Stimulated activated CD4-positive, alpha-beta T cell treated with anti-CD3 and anti-CD28 coated beads, Interleukin-2, amount 100 ng/mL, for 4 hours (primary cell): ENCODE results near the gene FAM13C.

Experiments used
- DNase-seq: peaks from one replicate; pipeline ENCODE4 v3.0.0-alpha.2; 2020; ENCODE audit warnings: low read depth

The FAM13C gene

DNA sequence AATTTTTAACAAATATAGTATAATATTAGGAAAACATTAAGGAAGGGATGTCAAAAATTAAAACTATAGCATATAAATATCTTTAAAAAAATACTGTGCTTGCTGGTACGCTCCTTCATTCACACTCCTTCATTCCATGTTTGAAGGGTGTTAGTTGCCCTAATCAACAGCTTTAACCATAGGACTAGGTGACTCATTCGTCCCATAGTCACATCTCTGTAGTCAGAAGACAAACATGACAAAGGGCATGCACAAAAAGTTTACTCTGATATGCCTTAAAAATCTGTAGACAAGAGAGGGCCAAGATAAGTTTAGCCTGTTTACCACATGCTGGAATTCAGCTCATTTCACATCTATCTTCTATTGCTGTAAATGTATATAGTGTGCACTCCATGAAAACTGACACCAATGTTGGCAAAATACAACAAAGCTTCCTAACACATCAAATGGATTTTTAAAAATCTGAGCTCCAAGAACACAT, 646 bp downstream of the FAM13C start:
- DNase-seq, result no peak

DNA sequence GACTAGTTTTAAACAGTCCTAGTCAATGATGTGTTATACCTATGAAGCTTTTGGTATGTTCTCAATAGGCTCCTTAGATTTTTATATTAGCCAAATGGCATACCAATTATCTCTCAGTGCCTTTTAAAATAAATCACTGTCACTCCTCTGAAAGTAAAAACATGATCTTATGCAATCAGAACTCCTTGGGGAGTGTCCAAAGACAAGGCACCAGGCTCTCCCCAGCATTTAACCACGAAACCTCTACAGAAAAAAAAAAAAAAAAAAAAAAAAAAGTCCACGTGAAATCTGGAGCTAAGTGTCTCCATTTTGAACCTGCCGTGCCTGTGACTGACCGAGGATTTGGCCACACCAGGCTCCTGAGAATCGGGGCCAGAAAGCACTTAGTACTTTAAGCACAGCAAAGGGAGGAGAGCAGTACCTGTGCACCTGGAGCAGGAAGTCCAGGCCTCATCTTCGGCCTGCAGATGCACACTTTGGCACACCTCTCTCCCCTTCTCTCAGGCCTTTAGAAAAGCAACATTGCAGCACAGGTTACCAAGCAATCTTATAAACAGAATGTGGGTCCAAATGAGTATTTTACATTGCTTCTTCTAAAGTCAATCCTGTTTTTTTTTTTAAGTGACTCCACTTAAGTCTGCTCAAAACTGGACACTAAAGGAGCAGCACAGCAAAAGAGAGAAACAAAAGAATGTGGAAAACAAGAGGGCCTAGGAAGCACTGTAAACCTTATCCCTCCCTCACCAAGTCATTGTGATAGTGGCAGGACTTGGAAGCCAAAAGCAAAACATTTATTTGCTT, 1.5 kb downstream of the FAM13C start:
- DNase-seq, result no peak

DNA sequence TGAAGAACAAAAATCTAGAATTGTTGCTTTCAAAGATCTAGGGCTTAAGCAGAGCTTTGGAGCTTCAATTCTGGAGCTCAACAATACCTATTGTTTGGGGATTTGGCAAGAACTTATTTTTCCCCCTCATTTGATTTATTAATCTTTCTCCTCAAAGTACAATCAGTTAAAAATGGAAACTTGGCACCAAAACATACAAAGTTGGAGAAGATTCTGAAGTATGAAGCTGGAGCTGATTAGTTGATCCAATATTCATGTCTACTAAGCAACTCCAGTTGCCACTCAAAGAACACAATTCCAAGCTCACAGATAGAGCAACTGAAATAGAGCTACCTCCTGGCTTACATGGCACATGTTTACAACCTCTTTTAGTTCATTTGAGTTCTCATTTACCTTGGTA, 3.8 kb downstream of the FAM13C start:
- no peak for DNase-seq

DNA sequence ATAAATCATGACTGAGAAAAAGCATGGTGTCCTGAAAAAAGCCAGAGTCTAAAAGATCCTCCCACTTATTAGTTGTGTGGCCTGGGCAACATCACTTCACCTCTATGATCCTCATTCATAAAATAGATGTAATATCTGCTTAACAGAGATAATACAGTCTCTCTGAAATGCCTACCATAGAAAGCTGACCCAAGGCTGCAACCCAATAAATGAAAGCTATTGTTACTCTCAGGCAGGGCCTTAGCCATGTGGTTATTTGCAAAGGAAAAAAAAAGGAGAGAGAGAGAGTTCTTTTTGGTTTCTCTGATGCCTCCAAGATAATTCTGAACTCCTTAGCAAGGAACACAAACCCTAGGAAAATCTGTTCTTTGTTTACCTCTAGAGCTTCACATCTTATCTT, 7.9 kb downstream of the FAM13C start:
- DNase-seq, result no peak

DNA sequence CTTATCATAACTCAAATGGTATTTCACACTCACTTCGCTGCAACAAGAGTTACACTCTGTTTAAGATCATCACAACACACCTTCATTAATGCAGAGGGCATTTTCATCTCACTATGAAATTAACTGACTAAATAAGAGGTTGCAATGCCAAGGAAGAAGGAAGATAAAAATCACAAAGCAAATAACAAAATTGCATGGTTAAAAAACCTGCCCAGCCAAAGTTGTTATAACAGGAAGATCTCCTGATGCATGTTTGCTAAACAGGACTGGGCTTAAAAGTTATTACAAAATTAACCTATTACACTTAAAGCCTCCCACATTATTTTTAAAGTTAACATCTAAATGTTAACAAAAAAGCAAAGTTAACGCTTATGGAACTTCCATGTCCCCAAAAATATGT, 11.8 kb downstream of the FAM13C start:
- no peak for DNase-seq

DNA sequence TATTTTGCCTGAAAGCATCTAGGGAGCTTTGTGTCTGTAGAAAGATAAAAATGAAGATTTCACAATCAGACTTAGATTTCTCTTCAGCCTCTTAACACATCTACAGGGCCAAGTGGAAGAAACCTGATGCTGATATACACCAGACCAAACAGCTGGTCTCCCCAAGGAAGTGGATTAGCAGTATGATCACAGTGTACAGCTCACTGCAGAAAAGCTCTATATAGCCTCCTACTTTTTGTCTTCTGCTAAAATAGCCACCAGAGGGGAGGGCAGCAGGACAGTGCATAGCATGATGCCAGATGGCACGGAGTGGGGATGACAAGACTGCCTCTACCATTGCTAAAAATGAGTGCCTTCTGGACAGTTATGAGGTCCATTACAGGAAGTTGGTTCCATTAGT, 16.0 kb downstream of the FAM13C start:
- DNase-seq, result no peak

DNA sequence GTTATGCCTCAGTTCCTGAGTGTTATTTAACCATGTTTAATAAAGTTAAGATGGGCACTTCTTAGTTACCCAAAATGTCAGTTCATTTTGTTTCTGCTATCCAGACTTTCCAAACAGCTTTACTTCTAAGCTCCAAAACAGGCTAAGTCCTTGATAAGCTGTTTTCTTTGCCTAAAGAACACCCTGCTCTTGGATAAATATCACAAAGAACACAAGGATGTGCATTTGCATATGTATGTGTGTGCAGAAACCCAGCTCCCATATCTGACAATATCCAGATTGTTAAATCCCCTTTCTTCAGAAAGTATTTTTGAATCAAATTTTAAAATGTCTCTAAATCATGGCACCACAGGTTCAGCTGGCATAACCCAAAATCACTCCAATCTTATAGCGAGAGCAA, 19.6 kb downstream of the FAM13C start:
- DNase-seq, result no peak

DNA sequence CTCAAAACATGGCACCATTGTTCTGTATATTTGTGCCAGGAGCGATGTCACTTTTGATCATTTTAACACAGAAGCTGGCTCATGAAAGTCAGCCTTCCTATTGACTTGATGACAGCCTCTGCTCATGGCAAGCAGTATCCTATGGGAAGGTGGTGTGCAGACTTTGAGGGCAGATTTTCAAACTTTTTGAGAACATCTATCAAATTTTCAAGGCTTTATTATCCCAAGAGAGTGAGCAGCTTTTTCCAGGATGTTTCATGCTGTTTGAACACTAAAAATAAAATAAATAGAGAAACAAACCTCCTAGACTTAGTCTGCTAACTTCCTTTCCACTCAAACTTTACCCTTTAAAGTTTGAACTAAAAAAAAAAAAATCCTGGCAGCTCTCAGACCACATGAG, 20.3 kb downstream of the FAM13C start:
- DNase-seq, result no peak

DNA sequence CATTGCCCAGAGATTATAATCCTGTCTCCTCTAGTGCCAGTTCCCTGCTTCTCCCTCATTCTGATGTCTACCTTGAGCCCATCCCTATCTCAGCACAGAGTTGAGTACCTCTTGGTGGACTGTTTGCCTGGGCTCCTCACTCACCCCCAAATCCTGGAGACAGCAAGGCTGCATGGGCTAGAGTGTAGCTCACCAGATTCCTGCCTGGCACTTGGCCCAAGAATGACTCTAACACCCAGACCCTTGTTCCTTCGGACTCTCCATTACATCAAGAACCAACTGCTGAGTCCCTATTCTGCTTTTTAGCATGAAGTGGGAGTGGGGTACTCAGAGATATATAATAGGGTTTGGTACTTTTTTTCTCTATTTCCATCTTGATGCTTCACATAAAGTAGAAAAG, 22.1 kb downstream of the FAM13C start:
- no peak for DNase-seq

DNA sequence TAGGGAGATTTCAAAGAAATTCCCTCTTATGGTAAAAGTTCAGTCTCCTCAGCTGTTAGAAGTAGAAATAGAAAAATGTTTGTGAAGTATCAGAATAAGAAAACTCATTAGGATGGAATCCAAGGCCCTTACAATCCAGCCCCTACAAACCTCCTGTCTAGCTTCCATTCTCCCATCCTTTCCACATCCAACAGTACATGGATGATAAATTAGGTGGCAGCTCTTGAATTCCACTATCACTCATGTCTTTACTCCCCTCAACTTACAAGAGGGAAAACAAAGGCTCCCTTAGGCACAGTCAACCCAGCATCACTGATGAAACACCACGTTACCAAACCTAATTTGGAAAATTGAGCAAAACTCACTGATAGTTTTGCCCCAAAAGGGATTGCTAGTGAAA, 23.0 kb downstream of the FAM13C start:
- DNase-seq, result no peak

DNA sequence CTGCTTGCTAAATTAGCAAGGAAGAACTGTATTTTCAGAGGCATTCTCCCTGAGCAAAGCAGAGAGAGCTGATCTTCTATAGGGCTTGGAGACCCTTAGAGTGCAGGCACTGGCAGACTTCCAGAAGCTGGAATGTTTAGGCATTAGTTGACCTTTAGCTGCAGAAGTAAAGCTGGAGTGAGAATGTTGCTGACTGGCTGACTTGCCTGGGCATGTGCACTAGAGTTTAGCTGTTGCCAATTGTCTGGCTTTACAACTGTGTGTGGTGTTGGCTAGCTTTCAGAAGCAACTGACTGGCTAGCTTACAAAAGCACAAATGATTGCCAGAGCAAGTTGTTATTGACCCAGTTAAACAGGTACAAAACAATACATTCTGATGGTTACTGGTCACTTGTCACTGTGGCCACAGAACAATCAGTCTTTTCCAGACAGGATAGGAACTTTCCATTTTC, 25.1 kb downstream of the FAM13C start:
- DNase-seq, result no peak

DNA sequence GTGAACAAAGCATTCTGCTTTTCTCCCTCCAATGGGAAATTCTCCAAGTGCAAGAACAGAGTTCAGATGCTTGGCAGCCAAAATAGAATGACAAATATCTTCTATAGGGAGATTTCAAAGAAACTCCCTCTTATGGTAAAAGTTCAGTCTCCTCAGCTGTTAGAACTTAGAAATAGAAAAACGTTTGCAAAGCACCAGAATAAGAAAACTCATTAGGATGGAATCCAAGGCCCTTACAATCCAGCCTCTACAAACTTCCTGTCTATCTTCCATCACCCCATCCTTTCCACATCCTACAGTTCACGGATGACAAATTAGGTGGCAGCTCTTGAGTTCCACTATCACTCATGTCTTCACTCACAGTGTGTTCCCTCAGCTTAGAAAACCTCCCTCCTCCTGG, 25.7 kb downstream of the FAM13C start:
- DNase-seq, result no peak

DNA sequence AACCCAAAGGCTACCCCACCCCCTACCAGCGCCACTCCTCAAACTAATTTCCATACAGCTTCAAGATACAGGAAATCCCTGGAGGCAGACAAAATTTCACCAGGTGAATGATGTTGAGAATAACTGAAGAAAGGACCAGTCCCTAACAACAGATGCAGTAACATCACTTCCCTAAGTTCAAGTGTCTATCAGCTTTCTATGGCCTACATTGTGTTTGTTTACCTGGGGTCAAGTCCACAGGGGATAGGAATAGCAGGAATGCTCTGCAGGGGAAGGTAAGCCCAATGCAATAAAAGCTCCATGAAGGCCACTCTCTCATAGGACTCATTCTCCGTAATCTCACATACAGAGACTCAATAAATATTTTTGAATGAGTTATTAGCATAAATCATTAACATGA, 26.9 kb downstream of the FAM13C start:
- DNase-seq, result no peak

DNA sequence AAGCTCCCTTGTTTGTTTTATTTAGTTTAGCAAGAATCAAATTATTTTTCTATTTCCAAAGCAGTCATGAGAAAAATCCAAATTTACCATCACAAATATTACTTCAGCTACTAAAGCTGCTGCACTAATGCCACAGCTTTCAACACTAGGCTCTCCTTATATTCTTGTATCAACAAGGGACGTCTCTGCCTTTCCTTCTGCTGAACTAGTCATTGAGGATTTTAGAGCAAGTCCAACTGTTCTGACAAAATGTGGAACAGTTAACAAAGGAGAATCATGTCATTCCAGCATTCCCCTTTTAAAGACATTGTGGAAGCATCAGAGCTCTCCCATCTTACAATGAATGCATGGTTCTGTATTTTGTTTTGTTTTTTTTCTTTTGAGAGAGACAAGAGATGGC, 28.6 kb downstream of the FAM13C start:
- no peak for DNase-seq

DNA sequence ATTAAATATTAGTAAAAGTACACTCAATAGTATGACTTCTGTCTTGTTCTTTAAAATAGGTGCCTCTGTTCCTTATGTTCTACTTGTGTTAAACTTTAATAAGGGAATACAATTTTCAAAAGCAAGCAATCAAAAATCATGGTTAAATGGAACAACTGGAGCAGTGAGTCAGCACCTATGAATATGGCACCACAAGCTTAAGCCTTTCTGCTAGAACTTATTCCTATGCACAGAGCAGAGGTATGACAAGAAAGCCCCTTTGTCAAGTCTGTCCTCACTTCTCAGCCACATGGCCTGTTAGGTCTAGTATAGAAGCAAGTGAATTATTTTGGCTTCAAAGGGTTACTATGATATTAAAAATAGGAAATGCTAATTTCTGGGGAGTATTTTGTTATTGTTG, 29.8 kb downstream of the FAM13C start:
- no peak for DNase-seq

DNA sequence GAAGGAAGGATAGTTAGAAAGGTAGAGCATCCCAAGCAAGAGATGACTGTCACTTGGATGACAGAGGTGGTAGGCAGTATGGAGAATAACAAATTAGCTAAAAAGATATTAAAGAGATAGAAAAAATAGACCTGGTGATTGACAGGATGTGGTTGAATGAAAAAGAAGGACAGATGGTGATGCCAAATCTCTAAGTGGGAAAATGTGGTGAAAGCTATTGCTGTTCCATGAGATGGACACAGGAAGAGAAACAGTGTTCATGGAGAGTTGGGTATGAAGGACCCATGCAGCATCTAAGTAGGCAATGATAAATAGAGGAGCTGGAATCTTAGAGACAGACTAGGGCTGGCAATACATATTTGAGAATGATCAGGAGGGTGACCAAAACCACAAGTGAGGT, 30.7 kb downstream of the FAM13C start:
- DNase-seq, result no peak

DNA sequence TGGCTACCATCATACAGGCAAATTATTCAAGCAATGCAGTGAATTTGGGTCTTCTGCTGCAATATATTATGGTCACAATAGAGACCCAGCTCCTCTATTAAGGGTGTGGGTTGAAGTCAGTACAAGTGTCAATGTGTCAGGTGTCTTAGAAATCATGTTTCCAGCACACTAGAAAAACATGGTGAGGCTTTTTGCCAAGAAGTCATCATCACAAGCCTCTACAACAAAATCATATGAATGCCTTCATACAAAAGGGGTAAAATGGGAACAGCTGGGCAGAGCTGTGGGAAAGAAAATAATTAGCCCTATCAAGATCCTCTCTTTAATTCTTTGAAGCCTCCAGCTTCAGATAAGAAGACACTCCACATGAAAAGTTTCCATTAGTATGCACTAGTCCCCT, 37.2 kb downstream of the FAM13C start:
- no peak for DNase-seq

DNA sequence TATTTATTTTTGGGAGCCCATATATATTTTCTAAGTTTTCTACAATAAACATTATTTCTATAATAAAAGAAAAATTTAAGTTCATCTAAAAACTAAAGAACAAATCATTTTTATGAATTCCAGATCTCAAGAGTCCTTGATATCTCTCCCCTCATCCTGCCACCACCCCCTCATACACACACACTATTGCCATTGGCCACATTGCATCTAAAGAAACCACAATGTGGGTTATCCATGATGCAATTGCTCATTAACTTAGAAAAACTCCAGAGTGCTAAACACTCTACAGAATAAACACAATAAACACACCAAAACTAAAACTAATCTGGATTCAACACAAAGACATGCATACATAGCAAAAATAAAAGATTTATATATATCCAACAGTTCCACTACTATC, 37.8 kb downstream of the FAM13C start:
- DNase-seq, result no peak

DNA sequence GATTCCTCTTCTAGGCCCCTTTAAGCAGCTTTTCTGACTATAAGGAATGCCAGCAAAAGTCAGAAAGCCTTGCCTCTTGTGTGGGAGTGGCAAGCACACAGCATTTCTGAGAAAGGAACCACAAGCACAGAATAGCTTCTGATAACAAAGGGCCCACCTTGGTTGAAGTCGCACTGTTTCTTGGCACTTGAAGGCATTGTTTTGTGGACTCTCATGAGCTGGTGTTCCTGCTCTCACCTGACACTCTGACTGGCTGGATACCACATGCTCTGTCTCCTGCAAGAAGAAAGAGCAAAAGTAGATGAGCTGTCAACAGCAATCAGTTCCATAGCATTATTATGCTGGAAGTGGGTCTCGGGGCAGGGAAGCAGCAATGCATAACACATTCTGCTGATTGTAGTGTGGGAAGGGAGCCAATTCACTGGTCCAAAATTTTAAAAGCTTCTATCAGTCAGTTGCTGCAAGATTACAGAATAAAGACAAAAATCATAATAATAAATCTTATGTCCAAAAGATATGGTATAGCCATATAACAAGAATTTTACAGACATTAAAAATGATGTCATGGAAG, 38.4 kb downstream of the FAM13C start:
- no peak for DNase-seq

DNA sequence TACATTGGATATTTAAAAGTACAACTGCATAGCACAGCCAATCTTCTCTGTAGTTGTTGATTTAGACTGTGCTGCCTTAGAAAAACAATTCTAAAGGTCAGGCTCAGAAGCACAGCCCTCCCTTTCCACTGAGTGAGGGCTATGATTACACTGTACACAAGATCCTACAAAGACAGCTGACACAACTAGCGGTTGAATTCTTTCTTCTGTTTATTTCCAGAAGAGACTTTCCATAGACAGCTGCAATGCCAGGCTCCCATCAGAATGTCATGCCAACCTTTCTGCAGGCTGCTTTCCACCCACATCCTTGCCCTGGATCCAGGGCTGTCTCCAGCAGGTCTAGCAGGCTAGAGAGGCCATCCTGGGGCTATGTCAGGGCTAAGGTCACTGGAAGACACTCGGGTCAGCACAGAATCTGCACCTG, 39.3 kb downstream of the FAM13C start:
- DNase-seq, result no peak

DNA sequence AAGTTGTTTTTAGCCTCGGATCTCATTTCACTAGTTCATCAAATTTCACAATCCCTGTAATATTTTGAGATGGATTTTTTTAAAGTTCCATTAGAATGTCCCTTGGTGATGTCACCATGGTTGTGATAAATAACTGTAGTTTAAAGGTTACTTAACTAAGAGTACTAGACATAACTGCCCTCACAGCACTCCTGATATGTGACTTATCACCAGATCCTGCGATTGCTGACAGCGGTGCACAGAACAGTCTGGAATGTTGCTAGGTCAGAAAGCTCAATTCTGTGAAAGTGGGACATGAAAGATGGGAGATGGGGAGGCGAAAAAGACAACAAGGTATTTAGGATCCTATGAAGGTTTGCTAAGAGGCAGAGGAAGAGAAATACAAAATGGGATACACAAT, 40.2 kb downstream of the FAM13C start:
- no peak for DNase-seq

DNA sequence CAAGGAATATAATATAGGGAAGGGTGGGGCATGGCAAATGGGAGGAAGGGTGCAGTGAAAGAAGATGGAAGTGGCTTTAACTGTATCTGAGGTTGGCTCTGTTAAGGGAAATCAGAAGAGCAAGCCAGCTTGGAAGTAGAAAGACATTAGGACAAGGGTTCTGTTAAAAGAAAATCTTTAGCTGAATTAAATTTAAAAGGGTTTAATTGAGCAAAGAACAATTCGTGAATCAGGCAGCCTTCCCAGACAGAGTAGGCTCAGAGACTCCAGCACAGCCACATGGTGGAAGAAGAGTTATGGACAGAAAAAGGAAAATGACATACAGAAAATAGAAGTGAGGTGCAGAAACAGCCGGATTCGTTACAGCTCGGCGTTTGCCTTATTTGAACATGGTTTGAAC, 42.0 kb downstream of the FAM13C start:
- no peak for DNase-seq

DNA sequence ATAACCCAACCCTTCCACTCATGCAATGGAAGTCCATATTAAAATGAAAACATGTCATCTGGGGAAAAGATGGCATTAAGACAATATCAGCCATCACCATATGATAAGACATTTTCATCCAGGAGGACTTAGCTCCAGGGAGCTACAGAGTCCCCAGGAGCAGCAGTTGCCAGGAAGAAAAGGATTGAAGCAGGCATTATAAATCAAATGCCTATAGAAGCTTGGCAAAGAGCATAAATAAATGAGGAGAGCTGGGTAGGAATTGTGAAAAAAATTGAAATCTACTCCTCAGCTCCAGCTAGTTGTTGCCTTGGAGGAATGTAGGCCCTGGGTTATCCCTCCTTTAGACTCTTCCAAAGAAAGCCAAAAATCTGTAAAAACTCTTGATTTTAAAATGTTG, 42.5 kb downstream of the FAM13C start:
- DNase-seq, result no peak

DNA sequence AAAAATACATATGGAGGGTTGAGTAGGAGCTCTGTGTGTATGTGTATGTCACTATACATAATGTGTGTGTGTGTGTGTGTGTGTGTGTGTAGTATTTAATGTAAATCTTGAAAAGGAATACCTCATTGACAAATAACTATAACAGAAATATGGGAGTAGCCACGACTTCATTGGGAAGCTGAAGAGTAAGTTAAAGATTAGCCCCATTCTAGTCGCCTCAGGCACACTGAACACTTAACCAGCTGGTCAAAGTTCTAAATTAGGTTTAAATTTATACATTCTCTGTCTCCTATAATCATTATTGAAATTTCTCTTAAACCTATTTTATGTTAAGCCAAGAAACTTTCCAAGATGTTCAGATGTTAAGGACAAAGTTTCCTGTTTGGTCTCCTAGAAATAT, 45.3 kb downstream of the FAM13C start:
- DNase-seq, result no peak
